ENCODE measurements around the gene STT3B.

STT3B gene

GRCh38 chr3:31652296-31652695 is 119.6 kb downstream of the STT3B start:
- no peak for DNase-seq (ENCODE audit: low read depth)

- DNase-seq (ENCODE audit: low read depth) = no peak
Measured at GRCh38 chr3:31653464-31653863, 120.7 kb downstream of the STT3B start.

GRCh38 chr3:31654998-31655397 is 122.3 kb downstream of the STT3B start:
- DNase-seq (ENCODE audit: low read depth) = no peak

- DNase-seq (ENCODE audit: low read depth) = no peak
Measured at GRCh38 chr3:31659246-31659645, 126.5 kb downstream of the STT3B start.

- DNase-seq (ENCODE audit: low read depth) = no peak
Measured at GRCh38 chr3:31661286-31661685, 128.6 kb downstream of the STT3B start.

- DNase-seq (ENCODE audit: low read depth) = no peak
Measured at GRCh38 chr3:31661993-31662670, 129.4 kb downstream of the STT3B start.

GRCh38 chr3:31664031-31664430 is 131.3 kb downstream of the STT3B start:
- no peak for DNase-seq (ENCODE audit: low read depth)

GRCh38 chr3:31667582-31667981 is 134.9 kb downstream of the STT3B start:
- DNase-seq (ENCODE audit: low read depth) = no peak

GRCh38 chr3:31668242-31668641 is 135.5 kb downstream of the STT3B start:
- DNase-seq (ENCODE audit: low read depth) = no peak

- no peak for DNase-seq (ENCODE audit: low read depth)
Measured at GRCh38 chr3:31670136-31670535, 137.4 kb downstream of the STT3B start.

GRCh38 chr3:31670722-31671121 is 138.0 kb downstream of the STT3B start:
- DNase-seq (ENCODE audit: low read depth) = no peak

- no peak for DNase-seq (ENCODE audit: low read depth)
Measured at GRCh38 chr3:31671451-31671850, 138.7 kb downstream of the STT3B start.

- DNase-seq (ENCODE audit: low read depth) = no peak
Measured at GRCh38 chr3:31671976-31672375, 139.3 kb downstream of the STT3B start.

GRCh38 chr3:31673950-31674349 is 141.2 kb downstream of the STT3B start:
- DNase-seq (ENCODE audit: low read depth) = no peak

GRCh38 chr3:31676556-31676955 is 143.8 kb downstream of the STT3B start:
- DNase-seq (ENCODE audit: low read depth) = no peak

- DNase-seq (ENCODE audit: low read depth) = no peak
Measured at GRCh38 chr3:31680072-31680870, 147.5 kb downstream of the STT3B start.
